GM13976 (cell line): ENCODE results near the gene TTC7B.

ENCODE experiments used
- DNase-seq: peaks from one replicate; pipeline ENCODE4 v3.0.0; 2012; ENCODE audit warnings: low spot score
- CTCF ChIP-seq: IDR thresholded peaks from 2 replicates; pipeline ENCODE4 v1.5.1; 2012; ENCODE audit warnings: borderline replicate concordance, mild to moderate bottlenecking; ENCODE audit not compliant: insufficient read depth; ENCODE audit errors: extremely low read depth, missing control alignments, control extremely low read depth
- in situ Hi-C: fragments of 300-500 bp; cut with MboI; formaldehyde crosslinking; loops from one replicate; pipeline ENCODE4 v1.12.0; 2022; ENCODE audit warnings: low sequenced_read_pairs, mixed read lengths, inconsistent platforms; ENCODE audit not compliant: unreplicated experiment

Gene TTC7B

GRCh38 chr14:90696720-90697119 is 119.5 kb downstream of the TTC7B start:
- DNase-seq: no peak
- in situ Hi-C loops: no loop called here
- no peak for TF ChIP-seq CTCF

DNA sequence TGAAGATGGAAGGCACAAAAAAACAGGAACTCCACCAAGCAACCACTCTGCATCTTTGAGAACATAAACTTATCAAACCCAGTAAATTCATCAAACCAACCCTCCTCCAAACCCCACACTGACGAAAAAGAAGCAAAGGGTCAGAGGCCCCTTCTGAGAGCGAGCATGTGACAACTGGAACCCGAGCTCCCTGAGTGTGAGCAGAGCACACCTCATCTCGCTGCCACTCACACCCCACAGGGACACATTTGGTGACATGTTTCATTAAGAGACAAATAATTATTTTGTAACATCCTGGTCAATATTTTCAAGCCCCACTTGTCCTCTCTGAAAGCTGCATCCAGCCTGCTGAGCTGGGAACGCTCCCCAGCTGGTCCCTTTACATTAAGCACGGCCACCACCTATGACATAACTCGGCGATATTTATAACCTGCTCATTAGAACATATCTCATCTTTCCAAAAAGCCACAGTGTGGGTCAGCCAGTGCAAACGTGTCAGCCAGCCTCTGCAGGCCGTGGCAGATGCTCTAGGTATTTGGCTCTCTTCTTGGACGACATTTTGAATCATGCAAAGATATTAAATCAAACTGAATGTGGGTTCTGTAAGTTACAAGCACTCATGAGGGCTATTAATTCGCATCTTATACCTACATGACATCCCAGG is 120.1 kb downstream of the TTC7B start:
- no peak for TF ChIP-seq CTCF
- in situ Hi-C loops: no loop called here
- DNase-seq: no peak

DNA sequence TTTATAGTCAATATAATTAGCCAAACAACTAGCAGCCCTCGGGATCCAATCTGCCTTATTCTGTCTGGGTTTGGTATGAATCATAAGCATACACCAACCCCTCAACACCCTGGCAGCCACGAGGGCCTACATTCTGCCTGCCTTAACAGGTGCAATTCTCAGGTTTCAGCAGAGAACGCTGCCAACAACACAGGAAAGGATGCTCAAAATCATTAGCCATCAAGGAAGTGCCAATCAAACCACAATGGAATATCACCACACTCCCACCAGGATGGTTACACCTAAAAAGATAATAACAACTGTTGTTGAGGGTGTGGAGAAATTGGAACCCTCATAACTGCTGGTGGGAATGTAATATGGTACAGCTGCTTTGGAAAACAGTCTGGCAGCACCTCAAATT is 122.8 kb downstream of the TTC7B start:
- no peak for DNase-seq
- in situ Hi-C loops: no loop called here

GRCh38 chr14:90692826-90693225 is 123.4 kb downstream of the TTC7B start:
- DNase-seq: no peak
- TF ChIP-seq CTCF: no peak
- in situ Hi-C loops: no loop called here

More for the DNA sequence above, 122.8 kb downstream of the TTC7B start:
- no peak for TF ChIP-seq CTCF

GRCh38 chr14:90692061-90692460 is 124.2 kb downstream of the TTC7B start:
- in situ Hi-C loops: no loop called here
- DNase-seq: no peak
- no peak for TF ChIP-seq CTCF

- in situ Hi-C loops: no loop called here
- no peak for TF ChIP-seq CTCF
- DNase-seq: no peak
Measured at GRCh38 chr14:90691627-90692026, 124.6 kb downstream of the TTC7B start.
